Urinary bladder (tissue), 4 donors: ENCODE measurements around the gene TCEA2. TPM values are rescaled to one million over a fixed set of nuclear protein-coding genes. Genes with fewer than 3 reads are reported as not detected.
A peak's percentile ranks its signal among the peaks of the same experiment; 100 is the strongest.

Experiments
- DNase-seq: peaks from one replicate; pipeline ENCODE4 v3.0.0-alpha.2; 2015; ENCODE audit errors: extremely low spot score
- H3K27ac ChIP-seq: one replicate; pipeline ENCODE4 v1.5.1; 2013; ENCODE audit warnings: low read depth, mild to moderate bottlenecking, moderate library complexity
- H3K36me3 ChIP-seq: one replicate; pipeline ENCODE4 v1.6.1; 2013; ENCODE audit warnings: mild to moderate bottlenecking, moderate library complexity; ENCODE audit not compliant: insufficient read depth
- H3K4me1 ChIP-seq: one replicate; pipeline ENCODE4 v1.6.1; 2013; ENCODE audit warnings: mild to moderate bottlenecking, moderate library complexity; ENCODE audit not compliant: insufficient read depth
- H3K4me3 ChIP-seq: one replicate; pipeline ENCODE4 v1.5.1; 2013; ENCODE audit warnings: low read depth, low read length
- WGBS: extraction: QIAGEN DNeasy Blood & Tissue Kit; methylation state at CpG from one replicate; pipeline ENCODE4 v1.1.7; 2013; 5-methylcytosine and 5-hydroxymethylcytosine counted together
- polyA plus RNA-seq: library from polyadenylated mRNA; stranded (reverse); fragments of 200-250 nt; gene quantifications from one replicate; pipeline ENCODE4 v1.2.3, GENCODE V29; 2013
- total RNA-seq: library from RNA; depleted of rRNA; stranded (reverse); fragments of >200 nt; gene quantifications from one replicate; pipeline ENCODE4 v1.2.3, GENCODE V29; 2014
- donor health status: healthy with polysubstance abuse.
- donor health status: healthy.

TCEA2 gene
- total and polyA plus RNA-seq, 2 donors, result 18.2 to 69.0 TPM

DNA sequence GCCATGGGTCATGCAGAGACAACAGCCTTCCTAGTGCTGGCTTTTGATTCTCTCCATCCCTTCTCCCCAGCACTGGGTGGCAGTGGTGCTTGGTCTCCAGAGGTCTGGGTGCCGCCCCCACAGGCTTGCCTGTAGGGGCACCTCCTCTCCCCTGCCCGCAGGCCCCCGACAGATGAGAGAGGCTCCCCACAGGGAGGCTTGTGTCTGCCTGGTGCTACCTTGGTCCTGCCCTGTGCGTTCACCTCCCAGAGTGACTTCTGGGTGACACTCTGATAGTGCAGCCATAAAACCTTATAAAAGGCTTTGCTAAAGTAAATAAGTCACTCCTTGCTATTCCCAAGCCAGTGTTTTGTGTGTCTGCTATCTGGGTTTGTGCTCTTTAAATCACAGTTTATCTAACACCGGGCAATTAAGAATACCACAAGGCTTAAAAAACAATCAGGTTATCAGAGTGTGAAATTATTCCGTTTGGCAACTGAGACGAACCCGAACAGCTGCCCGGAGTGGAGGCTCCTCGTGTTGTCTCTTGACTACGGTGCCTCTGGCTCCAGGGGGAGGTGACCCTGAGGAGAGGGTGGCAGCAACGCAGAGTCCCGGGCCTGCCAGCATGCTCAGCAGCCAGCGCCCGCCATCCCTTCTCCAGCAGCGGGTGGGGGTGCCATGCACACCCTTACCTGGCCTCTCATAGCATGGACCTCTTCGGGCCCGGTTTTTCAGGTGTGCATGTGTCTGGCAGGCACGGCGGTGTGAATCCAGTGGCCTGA, 32.4 kb upstream of the TCEA2 start:
- Histone ChIP-seq H3K27ac (no peak overlapping the region), H3K4me1 (no peaks in the 10 kb centered on the region), H3K36me3 (peaks cover 8% of the 10 kb centered on the region), H3K4me3 (no peak overlapping the region)
- DNase-seq, result no peak
- WGBS, result 74% methylated on average over 20 of the region's 20 CpGs

- WGBS, result 93% methylated on average over 19 of the region's 19 CpGs
- Histone ChIP-seq H3K27ac (no peak overlapping the region), H3K4me3 (no peak overlapping the region), H3K36me3 (peaks cover 8% of the 10 kb centered on the region), H3K4me1 (no peaks in the 10 kb centered on the region)
- no peak for DNase-seq
These were observed 31.1 kb upstream of the TCEA2 start for GRCh38 chr20:64031822-64032314.

- peaks cover 8% of the 10 kb centered on the region for H3K36me3 ChIP-seq
- H3K27ac ChIP-seq, result no peak overlapping the region
- H3K4me1 ChIP-seq, result no peaks in the 10 kb centered on the region
- no peak for DNase-seq
- WGBS, result 92% methylated on average over 31 of the region's 31 CpGs
- H3K4me3 ChIP-seq, result no peak overlapping the region
These were observed 30.0 kb upstream of the TCEA2 start for GRCh38 chr20:64032706-64033624.

GRCh38 chr20:64033981-64034493, 29.0 kb upstream of the TCEA2 start:
- Histone ChIP-seq H3K4me1 (no peaks in the 10 kb centered on the region), H3K4me3 (no peak overlapping the region), H3K36me3 (peaks cover 3% of the 10 kb centered on the region), H3K27ac (no peak overlapping the region)
- WGBS, result 69% methylated on average over 11 of the region's 11 CpGs
- no peak for DNase-seq

GRCh38 chr20:64035066-64035932, 27.7 kb upstream of the TCEA2 start:
- no peak overlapping the region for H3K4me3 ChIP-seq
- no peak for DNase-seq
- 81% methylated on average over 17 of the region's 17 CpGs for WGBS
- no peaks in the 10 kb centered on the region for H3K4me1 ChIP-seq
- H3K36me3 ChIP-seq, result peaks cover 3% of the 10 kb centered on the region
- no peak overlapping the region for H3K27ac ChIP-seq

DNA sequence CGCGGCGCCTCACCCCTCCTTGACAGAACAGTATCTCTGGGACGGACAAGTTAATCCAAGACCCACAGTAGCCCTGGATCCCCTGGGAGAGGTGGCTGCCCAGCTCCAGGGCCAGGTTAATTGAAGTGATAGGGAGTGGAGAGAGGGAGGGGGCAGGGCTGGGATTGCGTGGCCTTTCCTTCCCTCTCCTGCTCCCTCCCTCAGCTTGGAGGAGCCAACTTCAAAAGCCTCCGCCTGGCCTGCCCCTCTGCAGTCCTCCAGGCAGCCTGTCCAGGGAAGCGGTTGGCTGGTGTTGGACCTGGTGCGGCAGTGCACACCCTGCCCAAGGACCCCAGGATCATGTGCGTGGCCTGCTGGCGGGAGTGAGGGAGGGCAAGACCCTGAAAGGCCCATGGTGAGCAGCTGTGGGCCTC, 27.1 kb upstream of the TCEA2 start, which contains the start of gene C20orf204:
C20orf204 (plus strand) TSS at position 250 of the 413 bp plus-strand sequence; CDS start at position 392, 142 bp downstream.
- WGBS, result 73% methylated on average over 10 of the region's 10 CpGs

DNA sequence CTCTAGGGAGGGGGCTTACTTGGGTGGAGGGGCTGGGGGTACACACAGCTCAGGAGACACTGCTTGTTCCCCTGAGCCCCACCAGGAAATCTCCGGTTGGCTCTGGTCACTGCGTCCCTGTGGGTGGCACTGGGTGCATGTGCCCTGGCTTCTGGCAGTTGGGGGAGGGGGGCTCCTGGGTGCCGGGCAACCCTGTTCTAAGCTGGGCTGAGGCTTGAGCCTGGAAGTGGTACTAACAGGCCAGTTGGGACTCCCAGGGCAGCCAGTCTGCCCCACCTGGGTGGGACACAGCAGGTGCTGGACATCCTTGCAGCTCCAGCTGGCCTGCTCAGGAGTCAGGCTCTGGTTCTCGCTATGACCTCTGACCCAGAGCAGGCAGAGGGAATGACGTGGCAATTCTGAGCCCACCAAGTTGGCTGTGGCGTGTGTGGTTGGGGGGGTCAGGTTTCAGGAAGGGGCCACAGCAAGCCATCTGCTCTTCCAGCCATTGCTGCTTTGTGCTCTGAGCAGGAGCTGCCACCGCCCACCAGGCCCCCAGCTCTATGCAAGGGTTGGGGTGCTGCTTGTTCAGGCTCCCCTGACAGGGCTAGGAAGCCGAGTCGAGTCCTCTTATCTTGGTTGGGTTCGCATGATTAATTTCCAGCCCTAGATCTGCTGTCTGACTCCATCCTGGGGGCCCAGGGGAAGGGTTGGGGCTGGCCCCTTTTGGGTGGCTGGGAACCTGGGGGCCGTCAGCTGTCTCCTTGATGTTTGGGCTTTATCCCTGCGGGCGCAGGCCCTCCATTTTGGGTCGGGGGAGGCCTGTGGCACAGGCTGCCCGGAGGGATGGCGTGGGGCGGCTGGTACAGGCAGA, 26.4 kb upstream of the TCEA2 start:
- Histone ChIP-seq H3K4me1 (no peaks in the 10 kb centered on the region), H3K27ac (no peak overlapping the region), H3K36me3 (peaks cover 3% of the 10 kb centered on the region), H3K4me3 (no peak overlapping the region)
- no peak for DNase-seq
- WGBS, result 56% methylated on average over 17 of the region's 17 CpGs

More for the DNA sequence above, 27.1 kb upstream of the TCEA2 start, which contains the start of gene C20orf204:
- no peak for DNase-seq
- H3K27ac ChIP-seq, result no peak within 1 kb of the TSS
- no peaks in the 10 kb centered on the region for H3K4me1 ChIP-seq
- peaks cover 3% of the 10 kb centered on the region for H3K36me3 ChIP-seq
- no peak within 1 kb of the TSS for H3K4me3 ChIP-seq

DNA sequence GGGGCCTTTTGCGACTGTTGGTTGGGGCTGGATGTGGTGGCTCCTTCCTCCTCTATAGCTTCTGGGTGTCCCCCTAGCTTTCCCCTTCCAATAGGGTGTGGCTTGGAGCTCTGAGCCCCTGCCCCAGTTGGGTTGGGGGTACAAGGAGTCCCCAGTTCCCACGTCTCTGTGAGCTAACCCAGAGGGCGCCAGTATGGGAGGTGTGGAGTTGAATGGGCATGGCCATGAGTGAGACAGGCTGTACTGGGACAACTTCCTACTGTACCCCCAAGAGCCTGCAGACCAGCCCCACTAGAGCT, 25.9 kb upstream of the TCEA2 start:
- no peak overlapping the region for H3K4me3 ChIP-seq
- WGBS, result 71% methylated on average over 3 of the region's 3 CpGs
- no peaks in the 10 kb centered on the region for H3K36me3 ChIP-seq
- no peak for DNase-seq
- H3K27ac ChIP-seq, result no peak overlapping the region
- H3K4me1 ChIP-seq, result no peaks in the 10 kb centered on the region

- 8% methylated on average over 36 of the region's 36 CpGs for WGBS
- no peak for DNase-seq
- peak overlapping the region; percentile 20 for H3K4me3 ChIP-seq
- no peaks in the 10 kb centered on the region for H3K4me1 ChIP-seq
- no peaks in the 10 kb centered on the region for H3K36me3 ChIP-seq
- no peak overlapping the region for H3K27ac ChIP-seq
These were observed 25.3 kb upstream of the TCEA2 start for GRCh38 chr20:64037498-64038213.

DNA sequence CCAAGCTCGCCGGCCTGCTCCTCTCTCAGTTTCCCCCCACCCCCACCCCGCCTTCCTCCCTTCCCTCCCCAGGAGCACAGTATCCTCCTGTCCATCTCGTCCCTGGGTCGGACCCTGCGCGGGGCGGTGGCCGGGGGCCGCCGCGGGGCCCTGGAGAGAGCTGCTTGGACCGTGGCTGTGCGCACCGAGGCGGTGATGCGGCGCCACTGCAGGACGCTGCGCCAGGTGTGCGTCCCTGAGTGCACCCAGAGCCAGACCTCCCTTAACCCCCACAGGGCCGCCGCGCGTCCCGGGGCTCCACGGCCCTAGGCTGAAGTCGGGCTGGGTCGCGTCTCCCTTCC, 24.8 kb upstream of the TCEA2 start:
- no peaks in the 10 kb centered on the region for H3K4me1 ChIP-seq
- DNase-seq, result no peak
- H3K4me3 ChIP-seq, result peak overlapping the region; percentile 20
- no peak overlapping the region for H3K27ac ChIP-seq
- WGBS, result 2% methylated on average over 30 of the region's 30 CpGs
- no peaks in the 10 kb centered on the region for H3K36me3 ChIP-seq

GRCh38 chr20:64038565-64039292, 24.3 kb upstream of the TCEA2 start:
- no peaks in the 10 kb centered on the region for H3K36me3 ChIP-seq
- no peak for DNase-seq
- H3K4me3 ChIP-seq, result peak overlapping the region; percentile 20
- under 1% methylated on average over 91 of the region's 91 CpGs for WGBS
- no peaks in the 10 kb centered on the region for H3K4me1 ChIP-seq
- peak overlapping the region; percentile 18 for H3K27ac ChIP-seq
